GM12864 (cell line): ENCODE results near the gene CXADR.

ENCODE experiments used
- DNase-seq: peaks from one replicate; pipeline ENCODE4 v3.0.0-alpha.2; 2011; ENCODE audit warnings: low read depth
- H3K4me3 ChIP-seq: 2 replicates; pipeline ENCODE4 v1.5.1; 2011; ENCODE audit warnings: mild to moderate bottlenecking, low read depth, low read length, control low read depth
- TF ChIP-seq, protein P1 (sequence below): IDR thresholded peaks from 2 replicates; pipeline ENCODE4 v1.5.1; 2011; ENCODE audit warnings: low read depth, mild to moderate bottlenecking, moderate library complexity, low read length, control low read depth, inconsistent platforms; ENCODE audit errors: missing control alignments

Gene CXADR

DNA sequence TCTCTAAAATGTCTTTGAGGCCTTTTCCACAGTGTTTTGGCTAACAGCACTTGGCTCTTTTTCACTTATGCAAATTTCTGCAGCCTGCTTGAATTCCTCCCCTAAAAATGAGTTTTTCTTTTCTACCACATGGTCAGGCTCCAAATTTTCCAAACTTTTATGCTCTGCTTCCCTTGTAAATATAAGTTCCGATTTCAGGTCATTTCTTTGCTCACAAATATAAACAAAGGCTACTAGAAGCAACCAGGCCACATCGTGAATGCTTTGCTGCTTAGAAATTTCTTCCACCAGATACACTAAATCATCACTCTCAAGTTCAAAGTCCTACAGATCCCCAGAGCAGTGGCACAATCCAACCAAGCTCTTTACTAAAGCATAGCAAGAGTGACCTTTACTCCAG lies 128.0 kb downstream of the CXADR start:
- no peak overlapping the region for H3K4me3 ChIP-seq
- DNase-seq, result no peak
- TF ChIP-seq, protein P1, sequence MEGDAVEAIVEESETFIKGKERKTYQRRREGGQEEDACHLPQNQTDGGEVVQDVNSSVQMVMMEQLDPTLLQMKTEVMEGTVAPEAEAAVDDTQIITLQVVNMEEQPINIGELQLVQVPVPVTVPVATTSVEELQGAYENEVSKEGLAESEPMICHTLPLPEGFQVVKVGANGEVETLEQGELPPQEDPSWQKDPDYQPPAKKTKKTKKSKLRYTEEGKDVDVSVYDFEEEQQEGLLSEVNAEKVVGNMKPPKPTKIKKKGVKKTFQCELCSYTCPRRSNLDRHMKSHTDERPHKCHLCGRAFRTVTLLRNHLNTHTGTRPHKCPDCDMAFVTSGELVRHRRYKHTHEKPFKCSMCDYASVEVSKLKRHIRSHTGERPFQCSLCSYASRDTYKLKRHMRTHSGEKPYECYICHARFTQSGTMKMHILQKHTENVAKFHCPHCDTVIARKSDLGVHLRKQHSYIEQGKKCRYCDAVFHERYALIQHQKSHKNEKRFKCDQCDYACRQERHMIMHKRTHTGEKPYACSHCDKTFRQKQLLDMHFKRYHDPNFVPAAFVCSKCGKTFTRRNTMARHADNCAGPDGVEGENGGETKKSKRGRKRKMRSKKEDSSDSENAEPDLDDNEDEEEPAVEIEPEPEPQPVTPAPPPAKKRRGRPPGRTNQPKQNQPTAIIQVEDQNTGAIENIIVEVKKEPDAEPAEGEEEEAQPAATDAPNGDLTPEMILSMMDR, result no peak
